HG02840 (cell line): ENCODE results near the gene IL20RA.

ENCODE experiments used
- ATAC-seq: cut with Tn5 transposase; IDR thresholded peaks from one replicate; pipeline ENCODE4 v1.9.1; 2021; ENCODE audit warnings: mild to moderate bottlenecking, moderate library complexity, moderate number of reproducible peaks; ENCODE audit not compliant: unreplicated experiment, low FRiP score

The IL20RA gene

DNA sequence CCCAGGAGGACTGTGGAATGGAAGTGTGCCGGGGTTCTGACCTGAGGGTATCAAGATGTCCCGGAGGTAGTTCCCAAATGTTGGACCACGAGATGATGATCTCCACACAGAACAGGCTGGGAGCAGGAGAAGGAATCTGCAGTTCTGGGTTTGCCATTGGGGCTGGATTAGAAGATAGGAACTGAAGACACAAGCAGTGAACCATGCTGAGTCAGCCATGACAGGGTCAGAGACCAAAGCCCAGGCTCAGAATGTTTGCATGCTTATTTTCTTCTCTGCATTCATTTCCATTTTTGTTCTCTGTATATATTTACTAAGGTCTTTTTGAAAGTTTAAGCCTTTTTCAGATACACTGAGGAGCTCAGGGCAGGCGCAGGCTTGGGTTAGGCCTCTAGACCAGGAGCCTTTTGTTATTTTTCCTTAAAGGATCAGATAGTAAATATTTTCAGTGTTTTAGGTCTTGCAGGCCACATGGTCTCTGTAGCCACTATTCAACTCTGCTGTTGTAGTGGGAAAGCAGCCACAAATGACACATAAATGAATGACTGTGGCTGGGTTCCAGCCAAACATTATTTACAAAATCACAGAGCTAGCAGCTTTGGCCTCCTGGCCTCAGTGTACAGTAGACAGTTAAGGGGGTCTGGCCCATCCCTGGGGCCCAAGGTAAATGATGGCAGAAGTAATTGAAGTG lies 94.2 kb downstream of the IL20RA start:
- ATAC-seq, result no peak
